Neural cell (in vitro differentiated cells): ENCODE measurements around the gene HBQ1. TPM values are rescaled to one million over a fixed set of nuclear protein-coding genes. Genes with fewer than 3 reads are reported as not detected.
A peak's percentile ranks its signal among the peaks of the same experiment; 100 is the strongest.

Experiments used
- H2AFZ ChIP-seq: fragments of 200-600, 300-800 bp; sonication (generic), shearing (Covaris generic); 2 replicates; pipeline ENCODE4 v1.6.0; 2014; ENCODE audit warnings: low read depth, mild to moderate bottlenecking, antibody characterized with exemption, low read length, moderate library complexity
- H3F3A ChIP-seq: fragments of 200-600 bp; shearing (Covaris generic); 2 replicates; pipeline ENCODE4 v1.6.1; 2016; ENCODE audit warnings: mild to moderate bottlenecking, moderate library complexity, mixed read lengths, antibody characterized with exemption, low read length; ENCODE audit not compliant: insufficient read depth, poor library complexity, severe bottlenecking
- H3K27ac ChIP-seq: fragments of 200-600, 300-800 bp; sonication (generic), shearing (Covaris generic); 2 replicates; pipeline ENCODE4 v1.5.1; 2014; ENCODE audit warnings: mild to moderate bottlenecking, low read length, moderate library complexity
- H3K27me3 ChIP-seq: fragments of 300-800, 200-600 bp; sonication (generic), shearing (Covaris generic); 2 replicates; pipeline ENCODE4 v1.6.0; 2014; ENCODE audit warnings: mild to moderate bottlenecking, low read depth, low read length, moderate library complexity; ENCODE audit not compliant: insufficient read depth
- H3K36me3 ChIP-seq: fragments of 300-800, 200-600 bp; sonication (generic), shearing (Covaris generic); 2 replicates; pipeline ENCODE4 v1.5.1; 2014; ENCODE audit warnings: mild to moderate bottlenecking, antibody characterized with exemption, low read length, moderate library complexity; ENCODE audit not compliant: insufficient read depth
- H3K4me2 ChIP-seq: fragments of 300-800, 200-600 bp; sonication (generic), shearing (Covaris generic); 2 replicates; pipeline ENCODE4 v1.6.0; 2014; ENCODE audit warnings: mild to moderate bottlenecking, low read length
- H3K4me3 ChIP-seq: fragments of 300-800, 200-600 bp; sonication (generic), shearing (Covaris generic); 2 replicates; pipeline ENCODE4 v1.5.1; 2014; ENCODE audit warnings: mild to moderate bottlenecking, low read length, moderate library complexity
- H3K79me2 ChIP-seq: fragments of 200-600 bp; shearing (Covaris generic); replicated peaks from 2 replicates; pipeline ENCODE4 v1.6.0; 2014; ENCODE audit warnings: mild to moderate bottlenecking, low read length, moderate library complexity; ENCODE audit not compliant: insufficient read depth
- H3K9ac ChIP-seq: fragments of 300-800, 200-600 bp; sonication (generic), shearing (Covaris generic); 2 replicates; pipeline ENCODE4 v1.6.1; 2016; ENCODE audit warnings: mild to moderate bottlenecking, low read length, mixed read lengths
- H3K9me2 ChIP-seq: fragments of 200-600 bp; shearing (Covaris generic); 2 replicates; pipeline ENCODE4 v1.6.1; 2016; ENCODE audit warnings: mild to moderate bottlenecking, low read length, mixed read lengths; ENCODE audit not compliant: insufficient read depth
- H3K9me3 ChIP-seq: fragments of 200-600, 300-800 bp; sonication (generic), shearing (Covaris generic); 2 replicates; pipeline ENCODE4 v1.6.1; 2016; ENCODE audit warnings: mild to moderate bottlenecking, mixed run types, low read length, moderate library complexity, mixed read lengths
- H4K20me1 ChIP-seq: fragments of 200-600 bp; shearing (Covaris generic); 2 replicates; pipeline ENCODE4 v1.6.1; 2016; ENCODE audit warnings: mild to moderate bottlenecking, mixed run types; ENCODE audit not compliant: insufficient read depth
- EP300 ChIP-seq: fragments of 450-650 bp; conservative IDR thresholded peaks from 2 replicates; pipeline ENCODE4 v1.6.1; 2014; ENCODE audit warnings: antibody characterized with exemption, mild to moderate bottlenecking, moderate library complexity; ENCODE audit not compliant: poor library complexity, severe bottlenecking
- EZH2 ChIP-seq: fragments of 200-600, 300-800 bp; shearing (Covaris generic), sonication (generic); IDR thresholded peaks from 2 replicates; pipeline ENCODE4 v1.6.1; 2014; ENCODE audit warnings: antibody characterized with exemption, low read length, borderline replicate concordance, mild to moderate bottlenecking; ENCODE audit not compliant: insufficient read depth, poor library complexity, severe bottlenecking
- MXI1 ChIP-seq: fragments of 450-650 bp; conservative IDR thresholded peaks from 2 replicates; pipeline ENCODE4 v1.6.1; 2014; ENCODE audit warnings: antibody characterized with exemption, mild to moderate bottlenecking; ENCODE audit not compliant: poor library complexity, severe bottlenecking
- POLR2AphosphoS5 ChIP-seq: IDR thresholded peaks from 2 replicates; pipeline ENCODE4 v1.6.1; 2012
- RAD21 ChIP-seq: fragments of 450-650 bp; conservative IDR thresholded peaks from 2 replicates; pipeline ENCODE4 v1.6.1; 2014; ENCODE audit warnings: antibody characterized with exemption, mild to moderate bottlenecking, moderate library complexity
- SMC3 ChIP-seq: fragments of 450-650 bp; conservative IDR thresholded peaks from 2 replicates; pipeline ENCODE4 v1.6.1; 2014; ENCODE audit warnings: antibody characterized with exemption, mild to moderate bottlenecking, moderate library complexity; ENCODE audit not compliant: poor library complexity
- TAF1 ChIP-seq: IDR thresholded peaks from 2 replicates; pipeline ENCODE4 v1.6.1; 2012; ENCODE audit warnings: low read depth
- polyA plus RNA-seq: library from polyadenylated mRNA; depleted of rRNA; stranded (reverse); fragments of >200 nt; gene quantifications from 2 replicates; pipeline ENCODE4 v1.2.3, GENCODE V29; 2014
- TF ChIP-seq, protein P1 (sequence below): fragments of 450-650 bp; IDR thresholded peaks from 2 replicates; pipeline ENCODE4 v1.5.1; 2014; ENCODE audit warnings: antibody characterized with exemption, mild to moderate bottlenecking, moderate library complexity; ENCODE audit not compliant: poor library complexity, severe bottlenecking
- TF ChIP-seq, protein P2 (sequence below): IDR thresholded peaks from 2 replicates; pipeline ENCODE4 v1.6.1; 2012; ENCODE audit warnings: borderline replicate concordance

The HBQ1 gene
- polyA plus RNA-seq, 1 donor from 2014 or later = 4.5 TPM

DNA sequence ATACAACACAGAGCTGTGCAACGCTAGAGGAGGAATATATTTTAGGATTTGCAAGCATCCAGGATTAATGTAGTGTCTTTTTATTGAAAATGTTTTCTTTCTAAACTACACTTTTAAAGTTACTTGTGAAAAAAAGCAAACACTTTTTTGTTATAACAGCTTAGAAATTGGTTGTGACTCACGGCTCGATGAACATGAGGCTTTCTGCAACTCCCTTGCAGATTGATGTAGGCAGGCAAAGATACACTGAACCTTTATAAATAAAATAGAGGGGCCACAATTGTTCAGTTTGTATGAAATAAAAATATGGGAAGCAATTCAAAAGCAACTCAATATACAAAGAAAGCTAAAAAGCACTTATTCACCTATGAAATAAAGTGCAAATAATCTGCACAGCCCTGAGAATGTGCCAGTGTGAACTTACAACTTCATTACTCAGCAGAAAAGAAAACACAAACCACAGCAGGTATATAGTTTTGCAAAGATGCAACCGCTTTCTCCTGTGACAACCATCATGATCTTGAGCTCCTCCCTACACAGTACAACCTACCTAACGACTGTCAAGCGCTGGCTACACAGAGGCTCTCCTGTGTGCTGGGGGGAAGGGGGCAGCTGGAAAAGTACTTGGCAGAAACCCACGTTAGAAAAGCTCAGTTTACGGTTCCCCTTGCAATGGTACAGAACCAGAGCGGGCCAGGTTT is 48.0 kb downstream of the HBQ1 start:
- Histone ChIP-seq H3K4me2 (peak overlapping the region; percentile 93), H2AFZ (peak overlapping the region; percentile 76), H3K4me3 (peak overlapping the region; percentile 96), H3K79me2 (peaks cover 39% of the 10 kb centered on the region), H3K36me3 (no peaks in the 10 kb centered on the region), H3K9me2 (no peaks in the 10 kb centered on the region), H3K9me3 (no peaks in the 10 kb centered on the region), H4K20me1 (no peaks in the 10 kb centered on the region), H3K27ac (peak overlapping the region; percentile 97), H3K27me3 (no peaks in the 10 kb centered on the region), H3F3A (no peaks in the 10 kb centered on the region), H3K9ac (peak overlapping the region; percentile 97)
- TF ChIP-seq EP300 (no peak), EZH2 (no peak), RAD21 (no peak), TAF1 (no peak), POLR2AphosphoS5 (no peak), MXI1 (no peak), SMC3 (no peak)
- TF ChIP-seq, protein P1, sequence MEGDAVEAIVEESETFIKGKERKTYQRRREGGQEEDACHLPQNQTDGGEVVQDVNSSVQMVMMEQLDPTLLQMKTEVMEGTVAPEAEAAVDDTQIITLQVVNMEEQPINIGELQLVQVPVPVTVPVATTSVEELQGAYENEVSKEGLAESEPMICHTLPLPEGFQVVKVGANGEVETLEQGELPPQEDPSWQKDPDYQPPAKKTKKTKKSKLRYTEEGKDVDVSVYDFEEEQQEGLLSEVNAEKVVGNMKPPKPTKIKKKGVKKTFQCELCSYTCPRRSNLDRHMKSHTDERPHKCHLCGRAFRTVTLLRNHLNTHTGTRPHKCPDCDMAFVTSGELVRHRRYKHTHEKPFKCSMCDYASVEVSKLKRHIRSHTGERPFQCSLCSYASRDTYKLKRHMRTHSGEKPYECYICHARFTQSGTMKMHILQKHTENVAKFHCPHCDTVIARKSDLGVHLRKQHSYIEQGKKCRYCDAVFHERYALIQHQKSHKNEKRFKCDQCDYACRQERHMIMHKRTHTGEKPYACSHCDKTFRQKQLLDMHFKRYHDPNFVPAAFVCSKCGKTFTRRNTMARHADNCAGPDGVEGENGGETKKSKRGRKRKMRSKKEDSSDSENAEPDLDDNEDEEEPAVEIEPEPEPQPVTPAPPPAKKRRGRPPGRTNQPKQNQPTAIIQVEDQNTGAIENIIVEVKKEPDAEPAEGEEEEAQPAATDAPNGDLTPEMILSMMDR = no peak
- TF ChIP-seq, protein P2, sequence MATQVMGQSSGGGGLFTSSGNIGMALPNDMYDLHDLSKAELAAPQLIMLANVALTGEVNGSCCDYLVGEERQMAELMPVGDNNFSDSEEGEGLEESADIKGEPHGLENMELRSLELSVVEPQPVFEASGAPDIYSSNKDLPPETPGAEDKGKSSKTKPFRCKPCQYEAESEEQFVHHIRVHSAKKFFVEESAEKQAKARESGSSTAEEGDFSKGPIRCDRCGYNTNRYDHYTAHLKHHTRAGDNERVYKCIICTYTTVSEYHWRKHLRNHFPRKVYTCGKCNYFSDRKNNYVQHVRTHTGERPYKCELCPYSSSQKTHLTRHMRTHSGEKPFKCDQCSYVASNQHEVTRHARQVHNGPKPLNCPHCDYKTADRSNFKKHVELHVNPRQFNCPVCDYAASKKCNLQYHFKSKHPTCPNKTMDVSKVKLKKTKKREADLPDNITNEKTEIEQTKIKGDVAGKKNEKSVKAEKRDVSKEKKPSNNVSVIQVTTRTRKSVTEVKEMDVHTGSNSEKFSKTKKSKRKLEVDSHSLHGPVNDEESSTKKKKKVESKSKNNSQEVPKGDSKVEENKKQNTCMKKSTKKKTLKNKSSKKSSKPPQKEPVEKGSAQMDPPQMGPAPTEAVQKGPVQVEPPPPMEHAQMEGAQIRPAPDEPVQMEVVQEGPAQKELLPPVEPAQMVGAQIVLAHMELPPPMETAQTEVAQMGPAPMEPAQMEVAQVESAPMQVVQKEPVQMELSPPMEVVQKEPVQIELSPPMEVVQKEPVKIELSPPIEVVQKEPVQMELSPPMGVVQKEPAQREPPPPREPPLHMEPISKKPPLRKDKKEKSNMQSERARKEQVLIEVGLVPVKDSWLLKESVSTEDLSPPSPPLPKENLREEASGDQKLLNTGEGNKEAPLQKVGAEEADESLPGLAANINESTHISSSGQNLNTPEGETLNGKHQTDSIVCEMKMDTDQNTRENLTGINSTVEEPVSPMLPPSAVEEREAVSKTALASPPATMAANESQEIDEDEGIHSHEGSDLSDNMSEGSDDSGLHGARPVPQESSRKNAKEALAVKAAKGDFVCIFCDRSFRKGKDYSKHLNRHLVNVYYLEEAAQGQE = no peak

DNA sequence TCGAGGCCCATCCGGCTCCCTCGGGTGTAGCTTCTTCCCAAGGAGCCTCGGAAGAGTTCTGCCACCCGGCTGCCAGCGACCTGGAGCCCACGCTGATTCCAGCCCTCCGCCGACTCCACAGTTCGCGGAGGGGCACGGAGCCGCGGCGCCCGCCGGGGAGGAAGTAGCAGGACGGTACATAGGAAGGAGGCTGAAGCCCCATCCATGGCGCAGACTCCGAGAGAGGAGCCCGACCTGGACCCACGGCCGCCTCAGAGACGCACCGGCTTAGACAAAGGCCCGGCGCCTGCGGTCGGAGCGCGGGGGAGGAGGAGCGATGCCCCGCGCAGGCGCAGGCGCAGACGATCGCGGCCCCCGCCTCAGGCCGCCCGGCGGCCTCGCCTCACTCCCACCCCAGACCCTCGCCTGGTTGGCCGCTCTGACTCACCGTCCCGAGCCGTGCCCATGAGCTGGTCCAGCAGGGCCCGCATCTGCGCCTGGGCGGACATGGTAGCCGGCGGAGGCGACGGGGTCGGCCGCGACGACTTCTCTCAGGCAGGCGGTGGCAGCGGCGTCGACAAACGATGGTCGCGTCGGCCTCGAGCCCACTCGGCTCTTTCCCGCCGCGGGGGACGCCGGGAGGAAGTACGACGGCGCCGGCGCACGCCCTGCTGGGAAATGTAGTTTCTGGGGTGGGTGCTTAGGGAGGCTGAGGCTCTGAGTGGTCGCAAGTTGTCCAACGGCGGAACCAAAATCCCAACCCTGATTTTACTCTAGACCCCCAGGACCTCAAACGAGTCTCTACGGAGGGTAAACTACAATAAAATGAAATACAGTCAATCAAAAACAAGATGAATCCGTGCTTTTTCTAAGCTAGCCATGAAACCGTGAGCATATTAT is 48.8 kb downstream of the HBQ1 start, which contains the start of gene LUC7L:
TSS of gene LUC7L (minus strand) at position 598 of the 879 bp plus-strand sequence. CDS start at position 488, 110 bp downstream.
- no peaks in the 10 kb centered on the region for H3K9me3 ChIP-seq
- H3K4me2 ChIP-seq = peak within 1 kb of the TSS; percentile 93
- H3F3A ChIP-seq = no peaks in the 10 kb centered on the region
- no peaks in the 10 kb centered on the region for H3K27me3 ChIP-seq
- no peaks in the 10 kb centered on the region for H3K36me3 ChIP-seq
- H3K27ac ChIP-seq = peak within 1 kb of the TSS; percentile 97
- TF ChIP-seq TAF1 (peak; percentile 74), EP300 (peak; percentile 79), EZH2 (no peak), SMC3 (peak; percentile 53), MXI1 (peak; percentile 88), RAD21 (peak; percentile 46), POLR2AphosphoS5 (peak; percentile 100)
- TF ChIP-seq, protein P1 = peak; percentile 26
- TF ChIP-seq, protein P2 = peak; percentile 85
- H4K20me1 ChIP-seq = no peaks in the 10 kb centered on the region
- H3K4me3 ChIP-seq = peak within 1 kb of the TSS; percentile 96
- H3K79me2 ChIP-seq = peaks cover 36% of the 10 kb centered on the region
- H3K9me2 ChIP-seq = no peaks in the 10 kb centered on the region
- peak within 1 kb of the TSS; percentile 97 for H3K9ac ChIP-seq
- H2AFZ ChIP-seq = peak within 1 kb of the TSS; percentile 76
